Activated B cell treated with CpG ODN at 0.5 μM for 24 hours (primary cell): ENCODE results near the gene TICRR. TPM values are rescaled to one million over a fixed set of nuclear protein-coding genes. Genes with fewer than 3 reads are reported as not detected.

Experiments used
- ATAC-seq: fragments of 200-7000 bp; cut with Tn5 transposase; one replicate; pipeline ENCODE4 v1.10.0; 2021; ENCODE audit warnings: low read depth, mild to moderate bottlenecking, moderate library complexity
- CTCF ChIA-PET: fragments of 350-600 bp; sonication (Branson Sonifier 250); formaldehyde crosslinking; loops from one replicate; lab custom pipeline; 2021; ENCODE audit warnings: antibody characterized with exemption; lab: Charles Lee
- POLR2A ChIA-PET: fragments of 350-600 bp; sonication (Branson Sonifier 250); formaldehyde crosslinking; loops from one replicate; lab custom pipeline; 2021; ENCODE audit warnings: antibody characterized with exemption; lab: Charles Lee
- DNase-seq: peaks from one replicate; pipeline ENCODE4 v3.0.0; 2022
- H3K27ac Mint-ChIP-seq: one replicate; pipeline ENCODE4 v1.8.0; 2020; ENCODE audit warnings: mixed read lengths
- H3K27me3 Mint-ChIP-seq: one replicate; pipeline ENCODE4 v1.8.0; 2021; ENCODE audit warnings: mixed read lengths
- H3K36me3 Mint-ChIP-seq: one replicate; pipeline ENCODE4 v1.8.0; 2021; ENCODE audit warnings: low read depth, mixed read lengths
- H3K4me1 Mint-ChIP-seq: one replicate; pipeline ENCODE4 v1.8.0; 2021; ENCODE audit warnings: mixed read lengths
- H3K4me3 Mint-ChIP-seq: one replicate; pipeline ENCODE4 v1.8.0; 2020; ENCODE audit warnings: mild to moderate bottlenecking, mixed read lengths
- H3K9me3 Mint-ChIP-seq: one replicate; pipeline ENCODE4 v1.8.0; 2020; ENCODE audit warnings: mixed read lengths
- intact Hi-C: fragments of 100-400 bp; cut with micrococcal nuclease; formaldehyde crosslinking; loops from one replicate; pipeline ENCODE4 v1.15.1; 2024
- total RNA-seq: library from RNA; stranded (reverse); gene quantifications from 2 replicates; pipeline ENCODE4 v1.2.3, GENCODE V29; 2022
- TF ChIP-seq, protein P1 (sequence below): fragments of 200-600 bp; IDR thresholded peaks from one replicate; pipeline ENCODE4 v1.8.0; 2022; ENCODE audit warnings: antibody characterized with exemption, mild to moderate bottlenecking

TICRR gene
- total RNA-seq, 1 donor from 2014 or later = 0.69 TPM

DNA sequence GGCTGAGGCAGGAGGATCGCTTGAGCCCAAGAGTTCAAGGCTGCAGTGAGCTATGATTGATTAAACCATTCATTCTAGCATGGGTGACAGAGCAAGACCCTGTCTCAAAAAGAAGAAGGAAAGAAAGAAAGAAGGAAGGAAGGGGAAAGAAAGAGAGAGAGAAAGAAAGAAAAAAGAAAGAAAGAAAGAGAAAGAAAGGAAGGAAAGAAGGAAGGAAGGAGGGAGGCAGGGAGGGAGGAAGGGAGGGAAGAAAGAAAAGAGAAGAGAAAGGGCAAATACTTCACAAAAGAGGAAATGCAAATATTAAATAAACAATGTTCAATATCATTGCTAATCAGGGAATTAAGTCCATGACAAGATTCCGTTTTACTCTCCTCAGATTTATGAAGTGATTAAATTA lies 84.0 kb downstream of the TICRR start:
- TF ChIP-seq, protein P1, sequence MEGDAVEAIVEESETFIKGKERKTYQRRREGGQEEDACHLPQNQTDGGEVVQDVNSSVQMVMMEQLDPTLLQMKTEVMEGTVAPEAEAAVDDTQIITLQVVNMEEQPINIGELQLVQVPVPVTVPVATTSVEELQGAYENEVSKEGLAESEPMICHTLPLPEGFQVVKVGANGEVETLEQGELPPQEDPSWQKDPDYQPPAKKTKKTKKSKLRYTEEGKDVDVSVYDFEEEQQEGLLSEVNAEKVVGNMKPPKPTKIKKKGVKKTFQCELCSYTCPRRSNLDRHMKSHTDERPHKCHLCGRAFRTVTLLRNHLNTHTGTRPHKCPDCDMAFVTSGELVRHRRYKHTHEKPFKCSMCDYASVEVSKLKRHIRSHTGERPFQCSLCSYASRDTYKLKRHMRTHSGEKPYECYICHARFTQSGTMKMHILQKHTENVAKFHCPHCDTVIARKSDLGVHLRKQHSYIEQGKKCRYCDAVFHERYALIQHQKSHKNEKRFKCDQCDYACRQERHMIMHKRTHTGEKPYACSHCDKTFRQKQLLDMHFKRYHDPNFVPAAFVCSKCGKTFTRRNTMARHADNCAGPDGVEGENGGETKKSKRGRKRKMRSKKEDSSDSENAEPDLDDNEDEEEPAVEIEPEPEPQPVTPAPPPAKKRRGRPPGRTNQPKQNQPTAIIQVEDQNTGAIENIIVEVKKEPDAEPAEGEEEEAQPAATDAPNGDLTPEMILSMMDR = no peak
- Mint-ChIP-seq H3K27me3 (peaks cover 48% of the 10 kb centered on the region), H3K36me3 (no peaks in the 10 kb centered on the region), H3K9me3 (no peaks in the 10 kb centered on the region), H3K27ac (no peak overlapping the region), H3K4me3 (no peak overlapping the region), H3K4me1 (peaks cover 9% of the 10 kb centered on the region)
- ATAC-seq (no peak), DNase-seq (no peak)
- ChIA-PET POLR2A (interaction anchor here (0.5 kb wide), 1 partner anchor 35 kb away, joined by 4 read pairs; no protein-coding TSS in a partner anchor), CTCF (no interaction called here)
- intact Hi-C loops = no loop called here

DNA sequence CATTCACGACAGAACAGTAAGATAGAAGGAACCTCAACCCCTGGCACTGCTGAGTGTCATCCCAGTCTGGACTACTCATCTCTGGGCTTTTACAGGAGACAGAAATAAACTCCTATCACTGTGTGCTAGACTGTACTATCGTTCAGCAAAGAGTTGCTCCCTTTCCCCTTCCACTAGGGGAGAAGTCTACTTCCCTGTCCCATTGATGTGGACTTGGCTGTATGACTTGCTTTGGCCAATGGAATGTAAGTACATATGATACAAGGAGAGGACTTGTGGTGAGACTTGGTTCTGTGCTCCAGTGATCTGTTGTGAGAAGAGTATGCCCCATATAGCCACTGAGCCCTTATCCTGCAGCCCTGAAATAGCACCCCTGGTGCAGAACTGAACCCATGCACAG lies 85.3 kb downstream of the TICRR start:
- Mint-ChIP-seq H3K4me1 (peaks cover 3% of the 10 kb centered on the region), H3K4me3 (no peak overlapping the region), H3K9me3 (no peaks in the 10 kb centered on the region), H3K27ac (no peak overlapping the region), H3K27me3 (peaks cover 50% of the 10 kb centered on the region), H3K36me3 (no peaks in the 10 kb centered on the region)
- intact Hi-C loops = no loop called here
- ChIA-PET POLR2A (no interaction called here), CTCF (no interaction called here)
- TF ChIP-seq, protein P1 = no peak
- DNase-seq (no peak), ATAC-seq (no peak)

DNA sequence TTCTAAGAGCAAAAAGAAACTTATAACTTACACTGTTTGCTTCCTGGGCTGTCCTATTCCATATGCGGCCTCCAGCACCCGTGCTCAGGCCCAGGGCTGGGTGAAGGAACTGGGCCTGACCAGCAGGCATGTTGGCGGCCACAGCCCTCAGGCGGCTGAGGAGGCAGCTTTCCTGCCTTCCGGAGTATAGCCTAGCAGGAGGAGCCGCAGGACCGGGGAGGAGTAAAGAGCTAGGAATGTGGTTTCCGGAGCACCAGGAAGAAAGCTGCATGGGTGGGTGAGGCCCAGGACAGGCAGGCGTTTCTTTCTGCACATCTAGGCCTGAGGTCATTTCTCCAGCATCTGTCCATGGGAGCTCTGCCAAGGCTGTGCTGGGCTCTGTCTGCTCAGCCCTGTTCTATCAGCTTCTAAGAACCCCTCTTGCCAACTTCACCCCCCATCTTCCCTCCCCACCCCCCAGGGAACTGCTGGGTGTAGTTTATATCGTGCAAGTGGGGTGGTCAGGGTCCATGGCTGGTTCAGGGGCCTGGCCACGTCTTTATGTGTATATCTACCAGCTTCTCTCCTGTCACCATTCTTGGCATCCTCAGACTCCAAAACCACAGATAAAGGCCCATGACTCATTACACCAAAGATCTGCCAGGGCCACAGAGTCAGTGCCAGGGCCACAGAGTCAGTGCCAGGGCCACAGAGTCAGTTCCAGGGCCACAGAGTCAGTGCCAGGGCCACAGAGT lies 87.8 kb downstream of the TICRR start:
- H3K36me3 Mint-ChIP-seq = no peaks in the 10 kb centered on the region
- H3K4me1 Mint-ChIP-seq = no peaks in the 10 kb centered on the region
- intact Hi-C loops = no loop called here
- DNase-seq = no peak
- CTCF ChIA-PET = no interaction called here
- no peak overlapping the region for H3K27ac Mint-ChIP-seq
- POLR2A ChIA-PET = interaction anchor here (0.6 kb wide), 1 partner anchor 374 kb away, joined by 3 read pairs; no protein-coding TSS in a partner anchor
- ATAC-seq = no peak
- H3K27me3 Mint-ChIP-seq = peaks cover 45% of the 10 kb centered on the region
- TF ChIP-seq, protein P1 = no peak
- H3K4me3 Mint-ChIP-seq = no peak overlapping the region
- H3K9me3 Mint-ChIP-seq = no peaks in the 10 kb centered on the region

DNA sequence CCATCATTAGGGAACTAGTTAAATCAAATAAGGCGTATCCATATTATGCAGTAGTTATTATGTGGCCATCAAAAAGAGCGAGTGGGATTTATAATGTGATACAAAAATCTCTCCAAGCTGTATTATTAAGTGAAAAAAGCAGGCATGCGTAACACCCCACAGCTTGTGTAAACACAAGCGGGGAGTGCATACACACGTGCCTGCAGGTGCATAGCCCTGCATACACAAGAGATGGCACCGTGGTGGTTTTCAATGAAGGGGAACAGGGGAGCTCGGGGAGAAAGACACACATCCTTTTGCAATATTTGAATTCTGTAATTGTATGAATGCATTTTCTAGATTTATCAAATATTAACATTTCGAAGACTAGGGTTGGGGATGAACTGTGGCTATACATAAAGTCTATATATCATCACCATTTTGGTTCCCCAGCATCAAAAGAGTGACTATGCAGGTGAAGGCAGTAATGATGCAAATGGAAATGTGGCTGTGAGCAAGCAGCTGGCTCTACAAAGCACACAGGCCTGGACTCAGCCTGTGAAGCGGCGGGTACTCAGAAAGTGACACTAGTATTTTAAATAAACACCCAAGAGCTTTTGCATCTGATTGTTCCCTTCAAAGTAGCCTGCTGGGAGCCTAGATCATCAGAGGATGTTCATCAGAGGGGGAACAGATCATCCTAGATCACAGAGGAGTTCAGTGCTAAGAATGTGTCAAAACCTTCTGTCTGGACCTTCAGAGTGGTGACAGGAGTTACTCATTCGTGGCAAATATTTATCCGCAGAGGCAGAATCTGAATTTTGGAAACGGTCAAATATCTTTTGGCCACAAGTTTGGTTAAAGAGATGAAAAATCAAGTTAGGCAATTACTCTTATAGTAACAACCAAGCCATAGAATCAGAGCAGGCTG lies 89.4 kb downstream of the TICRR start:
- Mint-ChIP-seq H3K27me3 (peaks cover 43% of the 10 kb centered on the region), H3K27ac (no peak overlapping the region), H3K4me3 (no peak overlapping the region), H3K4me1 (no peaks in the 10 kb centered on the region), H3K36me3 (no peaks in the 10 kb centered on the region), H3K9me3 (no peaks in the 10 kb centered on the region)
- TF ChIP-seq, protein P1 = no peak
- DNase-seq (no peak), ATAC-seq (no peak)
- POLR2A ChIA-PET = no interaction called here
- CTCF ChIA-PET = no interaction called here
- intact Hi-C loops = no loop called here
